Effector memory CD8-positive, alpha-beta T cell (primary cell): ENCODE measurements around the gene SERGEF.

Experiments
- ATAC-seq: fragments of 150-1000 bp; cut with Tn5 transposase; replicated peaks from 2 replicates; pipeline ENCODE4 v1.10.0; 2021; ENCODE audit warnings: mild to moderate bottlenecking, moderate library complexity
- DNase-seq, 3 experiments: peaks; one replicate each; pipeline ENCODE4 v3.0.0; 2021
- H3K27ac Mint-ChIP-seq, 2 donors: one replicate each; pipeline ENCODE4 v1.8.0; 2022; ENCODE audit warnings: mild to moderate bottlenecking in 2 of 2, mixed read lengths in 2 of 2, moderate library complexity in 2 of 2
- H3K27me3 Mint-ChIP-seq, 2 donors: one replicate each; pipeline ENCODE4 v1.8.0; 2022; ENCODE audit warnings: mixed read lengths in 2 of 2
- H3K36me3 Mint-ChIP-seq: one replicate; pipeline ENCODE4 v1.8.0; 2022; ENCODE audit warnings: mild to moderate bottlenecking, moderate library complexity, mixed read lengths; ENCODE audit not compliant: insufficient read depth
- H3K4me1 Mint-ChIP-seq, 2 donors: one replicate each; pipeline ENCODE4 v1.8.0; 2022; ENCODE audit warnings: low read depth in 2 of 2, mixed read lengths in 2 of 2
- H3K4me3 Mint-ChIP-seq, 2 donors: one replicate each; pipeline ENCODE4 v1.8.0; 2022; ENCODE audit warnings: mild to moderate bottlenecking in 2 of 2, mixed read lengths in 2 of 2, moderate library complexity in 2 of 2
- H3K9me3 Mint-ChIP-seq, 2 donors: one replicate each; pipeline ENCODE4 v1.8.0; 2022; ENCODE audit warnings: mixed read lengths in 2 of 2

Gene SERGEF

DNA sequence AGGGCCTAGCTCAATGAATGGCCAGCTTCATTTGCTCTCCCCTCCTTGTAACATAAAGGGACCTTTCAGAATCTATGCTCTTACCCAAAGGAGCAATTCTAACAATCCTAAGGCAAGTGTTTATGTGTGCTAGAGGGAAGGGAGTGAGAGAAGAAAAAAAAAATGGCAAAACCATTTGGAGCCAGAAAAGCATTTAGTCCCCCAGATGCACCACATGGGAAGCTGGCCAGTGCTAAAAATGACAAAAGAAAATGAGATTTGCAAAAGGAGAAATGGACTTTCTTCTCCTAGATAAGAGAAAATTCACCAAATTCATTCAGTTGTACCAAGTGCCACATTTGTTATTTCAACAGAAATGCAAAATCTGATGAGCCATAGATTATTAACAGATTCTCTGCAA is 52.8 kb downstream of the SERGEF start:
- Mint-ChIP-seq H3K4me1 (peaks cover under 1 to 13% of the 10 kb centered on the region in 2 donors), H3K9me3 (no peaks in the 10 kb centered on the region), H3K27me3 (no peaks in the 10 kb centered on the region), H3K27ac (no peak overlapping the region), H3K36me3 (peaks cover 30% of the 10 kb centered on the region), H3K4me3 (no peak overlapping the region)
- ATAC-seq (no peak), DNase-seq (no peak)

DNA sequence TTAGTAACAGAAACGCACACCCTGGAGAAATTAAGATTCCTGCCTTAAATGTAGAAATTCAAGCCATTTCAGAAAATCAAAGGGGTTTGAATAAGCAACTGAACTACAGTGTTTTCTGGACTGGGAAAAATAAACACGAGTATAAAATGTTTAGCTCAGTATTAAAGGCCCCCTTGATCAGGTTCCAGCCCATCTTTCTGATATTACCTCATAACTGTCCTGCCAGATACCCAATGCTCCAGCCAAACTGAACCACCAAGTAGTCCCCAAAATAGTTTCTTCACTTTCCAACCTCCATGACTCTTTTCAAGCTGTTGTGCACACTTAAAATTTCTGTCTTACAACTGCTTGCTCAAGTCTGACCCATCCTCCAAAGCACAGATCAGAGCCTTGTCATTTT is 54.4 kb downstream of the SERGEF start:
- H3K36me3 Mint-ChIP-seq, result peaks cover 30% of the 10 kb centered on the region

DNA sequence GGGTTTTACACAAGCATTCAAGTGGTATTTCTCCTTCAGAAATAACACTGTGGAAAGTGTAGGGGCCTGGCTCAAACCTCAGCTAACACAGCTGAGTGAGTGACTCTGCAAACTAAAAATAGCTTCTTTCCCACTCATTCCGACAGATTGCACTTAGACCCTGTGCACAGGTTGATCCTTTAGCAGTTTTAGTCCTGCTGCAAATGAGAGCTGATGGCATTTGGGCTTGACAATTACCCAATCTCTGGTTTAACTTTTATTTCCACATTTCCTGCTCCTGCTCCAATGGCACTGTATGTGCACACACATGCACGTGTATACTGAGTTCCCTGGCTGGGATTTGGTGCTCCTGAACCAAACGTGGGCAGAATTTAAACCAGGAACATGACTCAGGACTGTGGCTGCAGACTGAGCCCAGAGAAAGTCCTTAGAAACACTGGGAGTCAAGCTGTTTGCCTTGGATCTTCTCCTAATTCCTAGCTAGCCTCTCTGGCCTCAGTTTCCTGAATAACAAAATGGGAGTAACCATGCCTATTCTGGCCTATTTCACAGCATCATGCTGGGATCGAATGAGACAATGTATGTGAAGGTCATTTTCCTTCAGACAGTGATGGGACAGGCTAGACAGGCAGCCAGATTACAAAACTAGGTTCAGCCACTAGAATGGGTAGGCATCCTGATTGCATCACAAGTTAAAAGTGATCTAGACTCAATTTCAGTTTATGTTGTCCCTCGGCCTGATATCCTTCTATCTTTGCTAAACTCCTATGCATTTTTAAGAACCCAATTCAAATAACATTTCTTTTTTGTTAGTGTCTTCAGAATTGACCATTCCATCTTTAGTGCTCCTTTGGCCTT is 58.2 kb downstream of the SERGEF start:
- Mint-ChIP-seq H3K27me3 (no peaks in the 10 kb centered on the region), H3K9me3 (no peaks in the 10 kb centered on the region), H3K4me1 (peaks cover 0 to 6% of the 10 kb centered on the region in 2 donors), H3K4me3 (no peak overlapping the region), H3K36me3 (peaks cover 14% of the 10 kb centered on the region), H3K27ac (no peak overlapping the region)
- ATAC-seq (no peak), DNase-seq (no peak)

More for the DNA sequence above, 54.4 kb downstream of the SERGEF start:
- Mint-ChIP-seq H3K4me3 (no peak overlapping the region), H3K27me3 (no peaks in the 10 kb centered on the region), H3K9me3 (no peaks in the 10 kb centered on the region), H3K27ac (no peak overlapping the region), H3K4me1 (peaks cover 0 to 12% of the 10 kb centered on the region in 2 donors)
- DNase-seq (no peak), ATAC-seq (no peak)

DNA sequence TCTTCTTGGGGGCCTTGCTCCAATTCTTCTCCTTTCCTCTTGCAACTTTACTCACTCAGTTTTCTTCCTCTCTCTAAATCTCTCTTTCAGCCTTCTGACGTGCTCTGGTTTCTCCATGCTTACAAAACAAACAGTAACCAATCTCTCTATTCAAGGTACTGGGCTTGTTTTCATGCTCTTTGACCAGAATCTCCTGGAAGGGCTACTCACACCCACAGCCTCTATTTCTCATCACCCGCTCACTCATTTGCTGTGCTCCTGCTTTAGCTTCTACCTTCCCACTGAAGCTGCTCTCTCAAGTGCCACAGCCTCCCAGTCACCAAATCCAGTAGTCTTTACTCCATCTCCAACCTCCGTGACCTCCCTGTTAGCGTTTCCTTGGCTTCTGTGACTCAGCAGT is 60.4 kb downstream of the SERGEF start:
- H3K4me1 Mint-ChIP-seq, result peaks cover 0 to 3% of the 10 kb centered on the region in 2 donors
- H3K27me3 Mint-ChIP-seq, result no peaks in the 10 kb centered on the region
- H3K9me3 Mint-ChIP-seq, result no peaks in the 10 kb centered on the region
- no peak overlapping the region for H3K4me3 Mint-ChIP-seq
- peaks cover 11% of the 10 kb centered on the region for H3K36me3 Mint-ChIP-seq
- DNase-seq, result no peak
- no peak overlapping the region for H3K27ac Mint-ChIP-seq
- ATAC-seq, result no peak

DNA sequence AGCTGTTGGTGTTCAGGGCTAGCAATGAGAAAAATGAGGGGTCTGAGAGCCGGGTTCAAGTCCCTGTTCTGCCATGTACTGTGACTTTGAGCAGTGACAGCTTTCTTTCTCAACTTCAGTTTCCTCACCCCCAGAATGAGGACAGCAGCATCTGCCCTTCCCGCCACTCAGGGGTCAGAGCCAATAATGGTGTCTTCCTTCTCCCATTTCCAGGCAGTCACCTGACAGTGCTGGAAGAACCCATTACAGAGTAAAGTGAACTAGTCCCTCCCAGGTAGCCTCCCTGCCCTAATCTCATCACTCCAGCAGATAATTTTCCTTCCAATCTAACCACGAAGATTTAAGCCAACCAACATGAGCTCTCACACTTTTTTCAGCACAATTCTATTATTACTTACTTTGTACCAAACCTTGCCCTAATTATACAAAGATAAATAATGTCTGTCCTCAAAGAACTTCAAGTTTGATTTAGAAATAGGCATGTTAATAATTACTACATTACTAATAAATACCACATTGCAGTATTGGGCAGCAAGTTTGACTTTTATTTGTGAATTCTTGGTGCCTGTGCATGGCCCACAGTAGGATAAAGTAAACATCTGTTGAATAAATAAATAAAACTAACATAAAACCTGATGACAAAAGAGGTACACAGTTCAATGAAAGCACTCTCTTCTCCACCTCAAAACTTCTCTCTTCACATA is 61.0 kb downstream of the SERGEF start:
- H3K4me3 Mint-ChIP-seq, result no peak overlapping the region
- no peak for ATAC-seq
- peaks cover 0 to 3% of the 10 kb centered on the region in 2 donors for H3K4me1 Mint-ChIP-seq
- H3K36me3 Mint-ChIP-seq, result peaks cover 11% of the 10 kb centered on the region
- no peak for DNase-seq
- H3K27me3 Mint-ChIP-seq, result no peaks in the 10 kb centered on the region
- H3K27ac Mint-ChIP-seq, result peak overlapping the region in 1 of 2 donors; percentile 5
- no peaks in the 10 kb centered on the region for H3K9me3 Mint-ChIP-seq

DNA sequence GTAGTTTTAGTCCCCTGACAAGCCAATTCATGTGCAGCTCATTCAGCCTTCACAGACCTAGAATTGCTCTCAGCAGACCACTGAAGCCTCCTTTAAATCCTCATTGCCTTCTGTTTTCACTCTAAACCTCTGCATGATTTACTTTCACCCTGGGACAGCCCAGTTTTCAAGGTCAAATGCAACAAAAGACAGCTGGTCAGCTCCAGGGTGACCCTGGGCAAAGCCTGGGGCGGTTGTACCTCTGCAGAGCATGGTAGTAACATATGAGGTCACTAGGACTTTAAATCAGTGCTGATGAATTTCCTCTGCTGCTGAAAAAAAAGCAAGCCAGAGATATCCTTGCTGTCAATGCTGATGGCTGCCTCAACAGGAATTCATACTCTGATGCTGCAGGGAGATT is 62.2 kb downstream of the SERGEF start:
- Mint-ChIP-seq H3K4me3 (no peak overlapping the region), H3K36me3 (peaks cover 11% of the 10 kb centered on the region), H3K27me3 (no peaks in the 10 kb centered on the region), H3K4me1 (peaks cover 0 to 3% of the 10 kb centered on the region in 2 donors), H3K9me3 (no peaks in the 10 kb centered on the region), H3K27ac (no peak overlapping the region)
- DNase-seq (no peak), ATAC-seq (no peak)

DNA sequence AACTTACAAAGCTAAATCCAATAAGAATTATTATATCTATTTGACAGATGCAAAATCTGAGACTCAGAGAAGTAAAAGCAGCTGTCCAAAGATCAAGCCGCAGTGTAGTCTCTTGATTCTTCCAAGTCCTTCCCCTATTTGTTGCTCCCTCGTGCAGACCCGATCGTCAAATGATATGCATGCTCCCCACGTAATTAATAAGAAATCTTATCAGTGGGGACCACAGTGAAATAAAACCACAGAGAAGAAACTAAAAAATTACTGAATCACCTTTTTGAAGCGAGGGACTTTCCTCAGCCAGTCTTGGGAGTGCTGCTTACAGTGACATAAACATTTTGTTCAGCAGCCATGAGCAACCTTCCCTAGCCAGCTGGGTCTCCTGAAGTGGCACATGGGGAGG is 64.6 kb downstream of the SERGEF start:
- Mint-ChIP-seq H3K4me1 (peaks cover 0 to 3% of the 10 kb centered on the region in 2 donors), H3K4me3 (no peak overlapping the region), H3K27me3 (no peaks in the 10 kb centered on the region), H3K27ac (peak overlapping the region in 1 of 2 donors; percentile 41), H3K36me3 (peaks cover 16% of the 10 kb centered on the region), H3K9me3 (peaks cover 2 to 11% of the 10 kb centered on the region in 2 donors)
- DNase-seq (no peak), ATAC-seq (no peak)

DNA sequence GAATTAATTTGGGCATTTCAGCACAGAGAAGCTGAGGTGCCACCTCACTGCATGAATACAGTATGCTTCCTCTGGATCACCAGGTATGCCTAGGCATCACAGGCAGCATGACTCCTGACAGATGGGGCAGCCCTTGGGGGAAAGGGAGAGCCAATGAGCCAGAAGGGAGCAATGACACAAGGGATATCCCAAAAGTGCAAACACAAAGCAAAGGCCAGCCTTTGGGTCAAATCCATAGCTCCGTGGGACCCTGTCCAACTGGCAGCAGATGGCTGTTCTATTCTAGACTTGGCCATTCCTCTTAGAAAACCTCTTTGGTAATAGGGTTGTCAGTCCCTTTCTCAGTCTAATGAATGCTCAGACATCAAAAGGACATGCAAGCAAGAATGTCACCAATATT is 73.3 kb downstream of the SERGEF start:
- no peak overlapping the region for H3K27ac Mint-ChIP-seq
- DNase-seq, result no peak
- H3K36me3 Mint-ChIP-seq, result peaks cover 11% of the 10 kb centered on the region
- H3K9me3 Mint-ChIP-seq, result peaks cover 2 to 10% of the 10 kb centered on the region in 2 donors
- H3K4me1 Mint-ChIP-seq, result peaks cover 0 to 8% of the 10 kb centered on the region in 2 donors
- no peak for ATAC-seq
- H3K4me3 Mint-ChIP-seq, result no peak overlapping the region
- no peaks in the 10 kb centered on the region for H3K27me3 Mint-ChIP-seq

DNA sequence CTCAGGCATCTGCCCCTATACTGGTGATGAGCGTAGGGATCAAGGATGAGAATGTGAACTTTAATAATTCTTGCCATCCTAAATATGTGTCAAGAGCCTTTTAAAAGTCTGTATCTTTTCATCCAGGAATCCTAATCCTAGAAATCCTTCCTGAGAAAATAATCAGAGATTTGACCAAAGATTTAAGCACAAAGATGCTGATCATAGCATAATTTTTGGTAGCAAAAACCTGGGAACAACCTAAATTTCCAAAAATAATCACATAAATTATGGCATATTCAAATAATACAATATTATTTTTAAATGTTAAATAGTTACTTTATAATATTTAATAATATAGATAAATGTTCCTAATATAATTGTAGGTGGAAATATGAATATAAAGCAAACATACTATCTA is 76.1 kb downstream of the SERGEF start:
- Mint-ChIP-seq H3K27me3 (no peaks in the 10 kb centered on the region), H3K4me3 (no peak overlapping the region), H3K27ac (no peak overlapping the region), H3K9me3 (peaks cover 0 to 3% of the 10 kb centered on the region in 2 donors), H3K36me3 (peaks cover 3% of the 10 kb centered on the region), H3K4me1 (peaks cover under 1 to 8% of the 10 kb centered on the region in 2 donors)
- DNase-seq (no peak), ATAC-seq (no peak)

DNA sequence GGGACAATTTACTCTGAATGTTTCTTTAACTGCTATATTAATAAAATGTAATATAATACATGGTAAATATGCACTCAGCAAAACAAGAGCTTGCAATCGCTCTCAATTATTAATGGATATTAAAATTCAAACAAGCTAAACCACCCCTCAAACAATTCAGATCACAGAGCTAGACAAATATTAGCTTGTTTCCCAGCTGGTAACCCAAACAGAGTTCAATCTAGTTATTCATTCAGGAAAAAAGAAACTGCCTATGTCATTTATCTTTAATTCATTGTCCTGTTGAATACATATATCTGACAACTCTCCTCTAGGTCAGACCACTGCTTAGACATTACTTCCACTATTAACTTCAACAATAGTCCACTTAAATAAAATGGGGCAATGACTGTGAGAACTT is 78.7 kb downstream of the SERGEF start:
- ATAC-seq (no peak), DNase-seq (no peak)
- H3K9me3 Mint-ChIP-seq, result peaks cover 0 to 3% of the 10 kb centered on the region in 2 donors
- H3K4me1 Mint-ChIP-seq, result peaks cover 0 to 2% of the 10 kb centered on the region in 2 donors
- no peaks in the 10 kb centered on the region for H3K36me3 Mint-ChIP-seq
- peak overlapping the region in 1 of 2 donors; percentile 7 for H3K27ac Mint-ChIP-seq
- no peaks in the 10 kb centered on the region for H3K27me3 Mint-ChIP-seq
- no peak overlapping the region for H3K4me3 Mint-ChIP-seq

DNA sequence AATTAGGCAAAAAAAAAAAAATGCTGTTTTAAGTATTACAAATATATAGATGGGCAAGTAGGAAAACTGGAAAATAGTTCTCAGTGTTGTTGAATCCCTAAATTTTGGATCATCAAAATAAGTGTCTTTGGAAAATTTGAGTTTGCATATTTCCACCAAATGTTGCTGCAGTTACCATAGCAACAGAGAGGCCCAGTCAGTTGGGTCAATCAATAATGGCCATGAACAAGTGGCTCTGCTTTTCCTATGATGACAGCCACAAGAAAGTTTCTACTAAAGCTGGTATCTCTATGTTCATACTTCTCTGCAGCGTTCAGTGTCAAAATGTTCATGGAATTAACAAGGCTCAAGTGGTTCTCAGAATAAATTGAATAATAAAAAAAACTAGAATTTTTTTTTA is 79.1 kb downstream of the SERGEF start:
- peaks cover 0 to 2% of the 10 kb centered on the region in 2 donors for H3K4me1 Mint-ChIP-seq
- no peaks in the 10 kb centered on the region for H3K36me3 Mint-ChIP-seq
- DNase-seq (no peak), ATAC-seq (no peak)
- H3K4me3 Mint-ChIP-seq, result no peak overlapping the region
- no peaks in the 10 kb centered on the region for H3K27me3 Mint-ChIP-seq
- no peak overlapping the region for H3K27ac Mint-ChIP-seq
- peaks cover 0 to 3% of the 10 kb centered on the region in 2 donors for H3K9me3 Mint-ChIP-seq

DNA sequence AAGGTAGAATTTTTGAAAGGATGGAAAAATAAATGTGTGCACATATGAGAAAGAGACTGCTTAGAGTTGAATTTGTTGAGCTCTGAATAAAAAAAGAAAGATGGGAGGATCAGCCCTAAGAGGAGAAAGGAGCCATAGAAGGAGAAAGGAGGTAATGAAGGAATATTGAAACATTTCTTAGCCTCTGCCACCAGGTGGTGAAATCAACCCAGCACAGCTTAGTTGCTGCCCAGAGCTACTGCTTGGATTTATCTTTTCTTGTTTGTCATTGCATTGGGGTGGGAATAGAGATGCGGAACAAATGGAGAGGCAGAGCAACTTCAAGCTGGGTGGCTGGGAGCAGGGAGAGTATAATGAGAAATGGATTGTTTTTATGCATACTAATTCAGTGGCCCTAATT is 80.4 kb downstream of the SERGEF start:
- H3K4me3 Mint-ChIP-seq, result no peak overlapping the region
- H3K27me3 Mint-ChIP-seq, result no peaks in the 10 kb centered on the region
- no peak for ATAC-seq
- H3K36me3 Mint-ChIP-seq, result peaks cover 2% of the 10 kb centered on the region
- no peak for DNase-seq
- H3K4me1 Mint-ChIP-seq, result peaks cover 0 to 2% of the 10 kb centered on the region in 2 donors
- peaks cover 0 to 3% of the 10 kb centered on the region in 2 donors for H3K9me3 Mint-ChIP-seq
- H3K27ac Mint-ChIP-seq, result no peak overlapping the region

DNA sequence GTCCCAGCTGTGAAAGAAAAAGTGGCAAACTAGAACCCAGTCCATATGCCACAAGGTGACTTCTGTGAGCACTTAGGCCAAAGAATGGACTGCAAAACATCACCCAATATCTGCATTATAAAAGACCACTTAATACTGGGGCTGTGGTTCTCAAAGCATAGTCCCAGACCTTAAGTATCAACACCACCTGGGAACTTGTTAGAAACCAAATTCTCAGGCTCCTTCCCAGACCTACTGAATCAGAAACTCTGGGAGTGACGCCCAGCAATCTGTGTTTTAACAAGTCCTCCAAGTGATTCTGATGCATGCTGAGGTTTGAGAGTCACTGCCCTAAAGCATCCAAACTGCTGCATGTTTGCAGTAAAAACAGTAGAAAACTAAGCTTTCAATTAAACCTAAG is 81.3 kb downstream of the SERGEF start:
- Mint-ChIP-seq H3K36me3 (peaks cover 7% of the 10 kb centered on the region), H3K27me3 (no peaks in the 10 kb centered on the region), H3K4me3 (no peak overlapping the region), H3K9me3 (peaks cover 0 to 3% of the 10 kb centered on the region in 2 donors), H3K4me1 (peaks cover 0 to 2% of the 10 kb centered on the region in 2 donors), H3K27ac (no peak overlapping the region)
- ATAC-seq (no peak), DNase-seq (no peak)
